HL-60 (cell line): ENCODE data around the gene NDUFC2.

Experiments
- DNase-seq, 2 experiments: peaks; one replicate each; pipeline ENCODE4 v3.0.0-alpha.2; 2010 to 2020; ENCODE audit warnings: low read depth in 1 of 2, low spot score in 1 of 2
- H3K27ac ChIP-seq: fragments of 250-450 bp; sonication (Bioruptor Pico); replicated peaks from 2 replicates; pipeline ENCODE4 v1.5.1; 2020; ENCODE audit warnings: mild to moderate bottlenecking, moderate library complexity
- H3K27me3 ChIP-seq: fragments of 250-450 bp; sonication (Bioruptor Pico); 2 replicates; pipeline ENCODE4 v1.5.1; 2021; ENCODE audit warnings: mild to moderate bottlenecking, moderate library complexity; ENCODE audit not compliant: insufficient read depth, poor library complexity, severe bottlenecking
- H3K4me3 ChIP-seq: replicated peaks from 2 replicates; pipeline ENCODE4 v1.5.1; 2011; ENCODE audit warnings: mild to moderate bottlenecking, control low read depth, low read length; ENCODE audit not compliant: insufficient read depth
- CTCF ChIP-seq: IDR thresholded peaks from one replicate; pipeline ENCODE4 v1.5.1; 2011; ENCODE audit warnings: low read length, control low read depth, inconsistent platforms; ENCODE audit not compliant: insufficient read depth
- GABPA ChIP-seq: IDR thresholded peaks from 2 replicates; pipeline ENCODE4 v1.6.1; 2012; ENCODE audit warnings: low read depth
- POLR2AphosphoS5 ChIP-seq: IDR thresholded peaks from 2 replicates; pipeline ENCODE4 v1.6.1; 2012; ENCODE audit warnings: low read depth
- REST ChIP-seq: IDR thresholded peaks from 2 replicates; pipeline ENCODE4 v1.6.1; 2012; ENCODE audit warnings: low read depth; ENCODE audit not compliant: insufficient replicate concordance
- SPI1 ChIP-seq: IDR thresholded peaks from 2 replicates; pipeline ENCODE4 v1.6.1; 2012; ENCODE audit warnings: low read depth, mild to moderate bottlenecking, borderline replicate concordance

NDUFC2 gene

GRCh38 chr11:78110830-78111229 lies 31.2 kb upstream of the NDUFC2 start:
- no peak for DNase-seq
- Histone ChIP-seq H3K4me3 (no peak overlapping the region), H3K27ac (no peak overlapping the region), H3K27me3 (no peaks in the 10 kb centered on the region)
- no peak for TF ChIP-seq GABPA
- no peak for TF ChIP-seq SPI1
- no peak for TF ChIP-seq POLR2AphosphoS5
- TF ChIP-seq CTCF: no peak
- no peak for TF ChIP-seq REST

GRCh38 chr11:78110351-78110750 lies 30.7 kb upstream of the NDUFC2 start:
- Histone ChIP-seq H3K4me3 (no peak overlapping the region), H3K27me3 (no peaks in the 10 kb centered on the region), H3K27ac (no peak overlapping the region)
- DNase-seq: no peak
- no peak for TF ChIP-seq GABPA
- TF ChIP-seq REST: no peak
- no peak for TF ChIP-seq POLR2AphosphoS5
- TF ChIP-seq CTCF: no peak

- TF ChIP-seq CTCF: no peak
- no peak for TF ChIP-seq SPI1
- TF ChIP-seq REST: no peak
- no peak for TF ChIP-seq GABPA
- TF ChIP-seq POLR2AphosphoS5: no peak
- H3K4me3 ChIP-seq: no peak overlapping the region
- H3K27me3 ChIP-seq: no peaks in the 10 kb centered on the region
- no peak overlapping the region for H3K27ac ChIP-seq
- no peak for DNase-seq
Observed at GRCh38 chr11:78109081-78110015, 29.7 kb upstream of the NDUFC2 start.
